Spleen (tissue), 7 donors: Measurements from ENCODE around the gene PDE4B.

Source experiments
- CTCF ChIP-seq, 11 experiments: fragments of 200-600 bp in 7 of 11; fragments of 450-650 bp in 4 of 11; sonication (generic) in 4 of 11; IDR thresholded peaks in 8 of 11; conservative IDR thresholded peaks in 3 of 11; 1 replicate in 7 of 11; 2 replicates in 4 of 11; pipeline versions ENCODE4 v1.4.0 to v1.8.0; 2016 to 2021; ENCODE audit warnings: antibody characterized with exemption in 11 of 11, inconsistent platforms in 4 of 11, mild to moderate bottlenecking in 1 of 11
- POLR2A ChIP-seq, 3 donors: fragments of 450-650 bp; IDR thresholded peaks; one replicate each; pipeline ENCODE4 v1.5.1; 2017; ENCODE audit warnings: antibody characterized with exemption in 3 of 3, mild to moderate bottlenecking in 1 of 3
- POLR2AphosphoS5 ChIP-seq, 3 donors: sonication (generic); formaldehyde crosslinking; IDR thresholded peaks; one replicate each; pipeline ENCODE4 v1.5.1; 2017; ENCODE audit warnings: antibody characterized with exemption in 3 of 3
- donor health status: DM: no; HTN: no; CAD: no; lungs with moderate emphysema.
- donor health status: DM: no; HTN: no; CAD: no.
- donor health status: DM: no; HTN: no; CAD: no.

- TF ChIP-seq CTCF (IDR thresholded peaks at IDR 0.05 in 8 of 11, conservative IDR thresholded peaks at IDR 0.05 in 3 of 11): no peak
- no peak for TF ChIP-seq POLR2A (IDR thresholded peaks at IDR 0.05)
- TF ChIP-seq POLR2AphosphoS5 (IDR thresholded peaks at IDR 0.05): no peak
Measured at GRCh38 chr1:65965112-65965996, 172.7 kb downstream of the PDE4B start.
